ENCODE results near the gene PTPN2.
"Not testable (repeated sequence)": the region's sequence is repeated elsewhere in the genome, so short reads cannot be mapped to it uniquely, and the experiment has no call there.

PTPN2 gene

GRCh38 chr18:12882453-12883371, 1.3 kb downstream of the PTPN2 start:
- Mint-ChIP-seq H3K27ac (peak overlapping the region; percentile 86), H3K4me3 (peak overlapping the region; percentile 91), H3K4me1 (ENCODE audit: low read depth) (peaks cover 55% of the 10 kb centered on the region), H3K27me3 (ENCODE audit: low read depth) (no peaks in the 10 kb centered on the region), H3K9me3 (no peaks in the 10 kb centered on the region), H3K36me3 (ENCODE audit: low read depth) (peaks cover 16% of the 10 kb centered on the region)

GRCh38 chr18:12880541-12880910, 3.5 kb downstream of the PTPN2 start:
- H3K27me3 Mint-ChIP-seq (ENCODE audit: low read depth) = no peaks in the 10 kb centered on the region
- peaks cover 22% of the 10 kb centered on the region for H3K36me3 Mint-ChIP-seq (ENCODE audit: low read depth)
- peak overlapping the region; percentile 41 for H3K4me3 Mint-ChIP-seq
- no peaks in the 10 kb centered on the region for H3K9me3 Mint-ChIP-seq
- H3K27ac Mint-ChIP-seq = peak overlapping the region; percentile 24
- peaks cover 54% of the 10 kb centered on the region for H3K4me1 Mint-ChIP-seq (ENCODE audit: low read depth)

- Mint-ChIP-seq H3K27ac (peak overlapping the region; percentile 73), H3K4me3 (peak overlapping the region; percentile 67), H3K4me1 (ENCODE audit: low read depth) (peaks cover 51% of the 10 kb centered on the region), H3K9me3 (no peaks in the 10 kb centered on the region), H3K36me3 (ENCODE audit: low read depth) (peaks cover 25% of the 10 kb centered on the region), H3K27me3 (ENCODE audit: low read depth) (no peaks in the 10 kb centered on the region)
These were observed 4.0 kb downstream of the PTPN2 start for GRCh38 chr18:12879840-12880540.

- H3K9me3 Mint-ChIP-seq; H3K27ac Mint-ChIP-seq; H3K27me3 Mint-ChIP-seq (ENCODE audit: low read depth); H3K4me3 Mint-ChIP-seq: not testable (repeated sequence)
- Mint-ChIP-seq H3K4me1 (ENCODE audit: low read depth) (peaks cover 31% of the 10 kb centered on the region), H3K36me3 (ENCODE audit: low read depth) (peaks cover 23% of the 10 kb centered on the region)
These were observed 9.0 kb downstream of the PTPN2 start for GRCh38 chr18:12874992-12875391.

GRCh38 chr18:12873961-12874567, 10.0 kb downstream of the PTPN2 start:
- not testable (repeated sequence) for H3K4me3 Mint-ChIP-seq; H3K27ac Mint-ChIP-seq; H3K9me3 Mint-ChIP-seq; H3K27me3 Mint-ChIP-seq (ENCODE audit: low read depth)
- Mint-ChIP-seq H3K36me3 (ENCODE audit: low read depth) (peaks cover 21% of the 10 kb centered on the region), H3K4me1 (ENCODE audit: low read depth) (peaks cover 22% of the 10 kb centered on the region)

GRCh38 chr18:12872408-12872807, 11.6 kb downstream of the PTPN2 start:
- Mint-ChIP-seq H3K4me3 (no peak overlapping the region), H3K27ac (no peak overlapping the region), H3K9me3 (no peaks in the 10 kb centered on the region), H3K27me3 (ENCODE audit: low read depth) (no peaks in the 10 kb centered on the region), H3K36me3 (ENCODE audit: low read depth) (peaks cover 19% of the 10 kb centered on the region), H3K4me1 (ENCODE audit: low read depth) (peaks cover 24% of the 10 kb centered on the region)

- Mint-ChIP-seq H3K4me1 (ENCODE audit: low read depth) (peaks cover 23% of the 10 kb centered on the region), H3K36me3 (ENCODE audit: low read depth) (peaks cover 7% of the 10 kb centered on the region), H3K9me3 (no peaks in the 10 kb centered on the region), H3K27ac (no peak overlapping the region), H3K27me3 (ENCODE audit: low read depth) (no peaks in the 10 kb centered on the region), H3K4me3 (no peak overlapping the region)
These were observed 15.5 kb downstream of the PTPN2 start for GRCh38 chr18:12868576-12868975.

- Mint-ChIP-seq H3K27me3 (ENCODE audit: low read depth) (no peaks in the 10 kb centered on the region), H3K4me1 (ENCODE audit: low read depth) (peaks cover 31% of the 10 kb centered on the region), H3K9me3 (no peaks in the 10 kb centered on the region), H3K27ac (no peak overlapping the region), H3K4me3 (no peak overlapping the region), H3K36me3 (ENCODE audit: low read depth) (peaks cover 3% of the 10 kb centered on the region)
These were observed 16.5 kb downstream of the PTPN2 start for GRCh38 chr18:12867441-12868123.

GRCh38 chr18:12863687-12864216, 20.3 kb downstream of the PTPN2 start:
- no peak overlapping the region for H3K4me3 Mint-ChIP-seq
- no peaks in the 10 kb centered on the region for H3K27me3 Mint-ChIP-seq (ENCODE audit: low read depth)
- H3K36me3 Mint-ChIP-seq (ENCODE audit: low read depth) = peaks cover 2% of the 10 kb centered on the region
- peaks cover 47% of the 10 kb centered on the region for H3K4me1 Mint-ChIP-seq (ENCODE audit: low read depth)
- no peaks in the 10 kb centered on the region for H3K9me3 Mint-ChIP-seq
- H3K27ac Mint-ChIP-seq = no peak overlapping the region

- Mint-ChIP-seq H3K36me3 (ENCODE audit: low read depth) (peaks cover 6% of the 10 kb centered on the region), H3K27me3 (ENCODE audit: low read depth) (no peaks in the 10 kb centered on the region), H3K27ac (peak overlapping the region; percentile 27), H3K9me3 (no peaks in the 10 kb centered on the region), H3K4me1 (ENCODE audit: low read depth) (peaks cover 51% of the 10 kb centered on the region), H3K4me3 (no peak overlapping the region)
These were observed 21.1 kb downstream of the PTPN2 start for GRCh38 chr18:12862874-12863482.

- Mint-ChIP-seq H3K4me1 (ENCODE audit: low read depth) (peaks cover 50% of the 10 kb centered on the region), H3K4me3 (no peak overlapping the region), H3K9me3 (no peaks in the 10 kb centered on the region), H3K36me3 (ENCODE audit: low read depth) (peaks cover 9% of the 10 kb centered on the region), H3K27me3 (ENCODE audit: low read depth) (no peaks in the 10 kb centered on the region), H3K27ac (peak overlapping the region; percentile 27)
These were observed 21.6 kb downstream of the PTPN2 start for GRCh38 chr18:12862467-12862866.

- H3K27ac Mint-ChIP-seq = no peak overlapping the region
- no peaks in the 10 kb centered on the region for H3K9me3 Mint-ChIP-seq
- no peak overlapping the region for H3K4me3 Mint-ChIP-seq
- peaks cover 11% of the 10 kb centered on the region for H3K36me3 Mint-ChIP-seq (ENCODE audit: low read depth)
- H3K27me3 Mint-ChIP-seq (ENCODE audit: low read depth) = no peaks in the 10 kb centered on the region
- H3K4me1 Mint-ChIP-seq (ENCODE audit: low read depth) = peaks cover 55% of the 10 kb centered on the region
These were observed 22.4 kb downstream of the PTPN2 start for GRCh38 chr18:12861637-12862036.

- H3K9me3 Mint-ChIP-seq = no peaks in the 10 kb centered on the region
- H3K4me1 Mint-ChIP-seq (ENCODE audit: low read depth) = peaks cover 65% of the 10 kb centered on the region
- peaks cover 20% of the 10 kb centered on the region for H3K36me3 Mint-ChIP-seq (ENCODE audit: low read depth)
- no peaks in the 10 kb centered on the region for H3K27me3 Mint-ChIP-seq (ENCODE audit: low read depth)
- H3K4me3 Mint-ChIP-seq = no peak overlapping the region
- no peak overlapping the region for H3K27ac Mint-ChIP-seq
These were observed 23.5 kb downstream of the PTPN2 start for GRCh38 chr18:12860530-12860929.

- peak overlapping the region; percentile 43 for H3K4me3 Mint-ChIP-seq
- H3K9me3 Mint-ChIP-seq = no peaks in the 10 kb centered on the region
- peak overlapping the region; percentile 70 for H3K27ac Mint-ChIP-seq
- H3K27me3 Mint-ChIP-seq (ENCODE audit: low read depth) = no peaks in the 10 kb centered on the region
- H3K4me1 Mint-ChIP-seq (ENCODE audit: low read depth) = peaks cover 70% of the 10 kb centered on the region
- H3K36me3 Mint-ChIP-seq (ENCODE audit: low read depth) = peaks cover 31% of the 10 kb centered on the region
These were observed 25.0 kb downstream of the PTPN2 start for GRCh38 chr18:12858991-12859390.

Data from T-helper 1 cell treated with Interleukin-12 subunit alpha and Interleukin-12 subunit beta and Interleukin-4 antibody, amounts not matched to agents 30 μg/mL and 1 μg/mL, for 36 hours (primary cell).